Cortex of kidney (tissue), 1 donor: ENCODE measurements around the gene IFNL3.
"Not testable (repeated sequence)": the region's sequence is repeated elsewhere in the genome, so short reads cannot be mapped to it uniquely, and the experiment has no call there.

Experiments
- DNase-seq: peaks from one replicate; lab custom pipeline; 2025; lab: John Stamatoyannopoulos, UW

Gene IFNL3

GRCh38 chr19:39244410-39245100 is at the start of gene IFNL3:
IFNL3 (minus strand) TSS chr19:39245006; CDS start chr19:39244967, 39 bp downstream.
- not testable (repeated sequence) for DNase-seq

GRCh38 chr19:39293394-39293793 is 48.6 kb upstream of the IFNL3 start:
- DNase-seq: no peak

- no peak for DNase-seq
Observed at GRCh38 chr19:39284032-39284431, 39.2 kb upstream of the IFNL3 start.

GRCh38 chr19:39282021-39282420 is 37.2 kb upstream of the IFNL3 start:
- DNase-seq: no peak

- no peak for DNase-seq
Observed at GRCh38 chr19:39277598-39277997, 32.8 kb upstream of the IFNL3 start.

GRCh38 chr19:39276740-39277139 is 31.9 kb upstream of the IFNL3 start:
- no peak for DNase-seq

- DNase-seq: no peak
Observed at GRCh38 chr19:39275578-39275977, 30.8 kb upstream of the IFNL3 start.

- DNase-seq: not testable (repeated sequence)
Observed at GRCh38 chr19:39273859-39274258, 29.1 kb upstream of the IFNL3 start.

GRCh38 chr19:39270036-39270871 is 25.4 kb upstream of the IFNL3 start:
- DNase-seq: no peak

GRCh38 chr19:39269369-39269768 is 24.6 kb upstream of the IFNL3 start:
- DNase-seq: not testable (repeated sequence)

- not testable (repeated sequence) for DNase-seq
Observed at GRCh38 chr19:39268531-39269223, 23.9 kb upstream of the IFNL3 start.

GRCh38 chr19:39268085-39268484 is 23.3 kb upstream of the IFNL3 start, which contains the start of gene IFNL2:
IFNL2 (plus strand) TSS chr19:39268396; CDS start chr19:39268569, 173 bp downstream.
- DNase-seq: not testable (repeated sequence)

GRCh38 chr19:39265321-39265916 is 20.6 kb upstream of the IFNL3 start:
- DNase-seq: no peak

- DNase-seq: no peak
Observed at GRCh38 chr19:39264306-39265290, 19.8 kb upstream of the IFNL3 start.

GRCh38 chr19:39263912-39264305 is 19.1 kb upstream of the IFNL3 start:
- no peak for DNase-seq

GRCh38 chr19:39262496-39262895 is 17.7 kb upstream of the IFNL3 start:
- DNase-seq: no peak

GRCh38 chr19:39261704-39262103 is 16.9 kb upstream of the IFNL3 start:
- DNase-seq: no peak

GRCh38 chr19:39257227-39257626 is 12.4 kb upstream of the IFNL3 start:
- no peak for DNase-seq

- no peak for DNase-seq
Observed at GRCh38 chr19:39254531-39255345, 9.9 kb upstream of the IFNL3 start.
